ENCODE data around the gene DYNC2H1.

DYNC2H1 gene

GRCh38 chr11:103294516-103294915, 185.3 kb downstream of the DYNC2H1 start (continued):
- TF ChIP-seq ZNF148 (tag by site-specific recombination; IDR thresholded peaks at IDR 0.05; ENCODE audit: borderline replicate concordance): no peak

- POLR2A ChIA-PET: no interaction called here
- no peaks in the 10 kb centered on the region for H3K9me3 ChIP-seq (ENCODE audit: control insufficient read depth, insufficient read depth, low read depth, low read length)
- no peak overlapping the region for H3K27ac ChIP-seq (ENCODE audit: extremely low read depth, low read depth, low read length)
- TF ChIP-seq TCF7L2 (IDR thresholded peaks at IDR 0.05; ENCODE audit: borderline replicate concordance, low read depth, low read length): no peak
- TF ChIP-seq ZNF280D (tag by site-specific recombination; IDR thresholded peaks at IDR 0.05): no peak
- no peak for TF ChIP-seq ZNF148 (tag by site-specific recombination; IDR thresholded peaks at IDR 0.05; ENCODE audit: borderline replicate concordance)
- no peak for TF ChIP-seq ZNF473 (tag by site-specific recombination; IDR thresholded peaks at IDR 0.05)
- no peak for TF ChIP-seq ZNF560 (tag by site-specific recombination; IDR thresholded peaks at IDR 0.05; ENCODE audit: borderline replicate concordance)
- no peak for TF ChIP-seq ZNF423 (tag by site-specific recombination; IDR thresholded peaks at IDR 0.05)
- peak; percentile 99 for TF ChIP-seq TRIM28 (IDR thresholded peaks at IDR 0.05; ENCODE audit: borderline replicate concordance, low read length)
- TF ChIP-seq SETDB1 (IDR thresholded peaks at IDR 0.05; ENCODE audit: insufficient read length, low read length): peak; percentile 86
- TF ChIP-seq BCL11A (tag by site-specific recombination; IDR thresholded peaks at IDR 0.05; ENCODE audit: low read depth): no peak
- TF ChIP-seq ZBTB48 (tag by site-specific recombination; IDR thresholded peaks at IDR 0.05): no peak
- no peak for TF ChIP-seq ZNF747 (tag by site-specific recombination; IDR thresholded peaks at IDR 0.05)
- no peak for TF ChIP-seq PRDM1 (tag by site-specific recombination; IDR thresholded peaks at IDR 0.05)
- no peak for TF ChIP-seq ZNF19 (tag by site-specific recombination; IDR thresholded peaks at IDR 0.05; ENCODE audit: low read depth)
- no peak for TF ChIP-seq ZNF585B (tag by site-specific recombination; IDR thresholded peaks at IDR 0.05)
- TF ChIP-seq ZNF596 (tag by site-specific recombination; IDR thresholded peaks at IDR 0.05): no peak
- no peak for TF ChIP-seq ZNF658 (tag by site-specific recombination; IDR thresholded peaks at IDR 0.05)
- H3K4me3 ChIP-seq (ENCODE audit: low read depth, low read length): no peak overlapping the region
- H3K4me1 ChIP-seq (ENCODE audit: control insufficient read depth, insufficient read depth, low read length): no peaks in the 10 kb centered on the region
- CTCF ChIA-PET: no interaction called here
- H3K36me3 ChIP-seq (ENCODE audit: control insufficient read depth in 2 of 2, insufficient read depth in 1 of 2, low read length in 2 of 2): peaks cover 0 to 29% of the 10 kb centered on the region in 2 experiments; a peak in 1 of 3 replicates
Observed at GRCh38 chr11:103295704-103296103, 186.5 kb downstream of the DYNC2H1 start.

- no peaks in the 10 kb centered on the region for H3K4me1 ChIP-seq (ENCODE audit: control insufficient read depth, insufficient read depth, low read length)
- H3K9me3 ChIP-seq (ENCODE audit: control insufficient read depth, insufficient read depth, low read depth, low read length): no peaks in the 10 kb centered on the region
- no peak overlapping the region for H3K27ac ChIP-seq (ENCODE audit: extremely low read depth, low read depth, low read length)
- POLR2A ChIA-PET: no interaction called here
- no peak overlapping the region for H3K4me3 ChIP-seq (ENCODE audit: low read depth, low read length)
- TF ChIP-seq ZNF580 (tag by site-specific recombination; IDR thresholded peaks at IDR 0.05) (no peak), GLI2 (tag by site-specific recombination; IDR thresholded peaks at IDR 0.05; ENCODE audit: borderline replicate concordance, low read depth) (no peak), SP2 (tag by site-specific recombination; IDR thresholded peaks at IDR 0.05) (no peak), ELK4 (IDR thresholded peaks at IDR 0.05; ENCODE audit: borderline replicate concordance, low read depth, low read length) (no peak), ZNF776 (tag by site-specific recombination; IDR thresholded peaks at IDR 0.05; ENCODE audit: borderline replicate concordance) (no peak), ZNF23 (tag by site-specific recombination; IDR thresholded peaks at IDR 0.05; ENCODE audit: borderline replicate concordance) (no peak), ZNF391 (tag by site-specific recombination; IDR thresholded peaks at IDR 0.05; ENCODE audit: borderline replicate concordance, low read depth) (no peak)
- CTCF ChIA-PET: no interaction called here
- peaks cover 0 to 24% of the 10 kb centered on the region in 2 experiments; a peak in 1 of 3 replicates for H3K36me3 ChIP-seq (ENCODE audit: control insufficient read depth in 2 of 2, insufficient read depth in 1 of 2, low read length in 2 of 2)
Observed at GRCh38 chr11:103297900-103298299, 188.7 kb downstream of the DYNC2H1 start.
